ENCODE data around the gene KRT32. TPM values are rescaled to one million over a fixed set of nuclear protein-coding genes. Genes with fewer than 3 reads are reported as not detected.

Gene KRT32
- total RNA-seq, 2 experiments from 2014 or later: not detected

DNA sequence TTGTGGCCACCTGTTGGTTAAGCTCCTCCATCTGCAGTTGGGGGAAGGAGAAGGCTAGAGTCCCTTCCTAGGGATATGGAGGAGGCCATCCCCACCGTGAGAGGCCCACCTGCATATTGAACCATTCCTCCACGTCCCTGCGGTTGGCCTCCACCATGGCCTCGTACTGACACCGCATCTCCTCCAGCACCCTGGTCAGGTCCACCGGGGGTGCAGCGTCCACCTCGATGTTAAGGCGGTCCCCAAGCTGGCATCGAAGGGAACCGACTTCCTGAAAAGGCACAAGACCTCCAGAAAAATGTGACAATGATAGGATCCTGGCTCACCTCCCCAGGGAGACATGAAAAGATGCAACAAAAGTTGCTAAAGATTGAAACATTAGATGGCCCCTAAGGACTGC, 3.0 kb downstream of the KRT32 start:
- POLR2A ChIA-PET: no interaction called here
- Mint-ChIP-seq H3K9me3 (peaks cover 2% of the 10 kb centered on the region), H3K27ac (no peak overlapping the region), H3K4me3 (no peak overlapping the region), H3K36me3 (no peaks in the 10 kb centered on the region), H3K4me1 (no peaks in the 10 kb centered on the region), H3K27me3 (peaks cover 2% of the 10 kb centered on the region)
- ATAC-seq (ENCODE audit: low read depth) (no peak), DNase-seq (no peak)

DNA sequence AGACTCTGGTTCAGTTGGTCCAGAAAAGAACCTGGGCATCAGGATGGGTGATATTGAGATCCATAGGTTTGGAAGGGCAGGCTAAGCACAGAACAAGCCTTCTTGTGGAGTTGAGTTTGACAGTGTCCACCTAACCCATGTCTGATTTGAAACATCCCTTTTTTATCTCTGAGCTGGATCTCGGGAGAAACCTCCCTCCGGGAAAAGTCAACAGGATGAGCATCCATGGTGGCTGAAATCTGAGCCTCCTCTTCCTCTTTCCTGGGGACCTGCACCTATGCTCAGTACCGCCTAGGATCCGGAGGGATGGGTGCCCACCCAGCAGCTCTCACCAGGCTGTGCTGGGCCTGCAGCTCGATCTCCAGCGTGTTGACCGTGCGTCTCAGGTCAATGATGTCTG, 3.4 kb downstream of the KRT32 start:
- H3K4me3 Mint-ChIP-seq: no peak overlapping the region
- no peaks in the 10 kb centered on the region for H3K36me3 Mint-ChIP-seq
- no peaks in the 10 kb centered on the region for H3K4me1 Mint-ChIP-seq
- DNase-seq (no peak), ATAC-seq (ENCODE audit: low read depth) (no peak)
- H3K27ac Mint-ChIP-seq: no peak overlapping the region
- POLR2A ChIA-PET: no interaction called here
- H3K27me3 Mint-ChIP-seq: peaks cover 2% of the 10 kb centered on the region
- peaks cover 2% of the 10 kb centered on the region for H3K9me3 Mint-ChIP-seq

DNA sequence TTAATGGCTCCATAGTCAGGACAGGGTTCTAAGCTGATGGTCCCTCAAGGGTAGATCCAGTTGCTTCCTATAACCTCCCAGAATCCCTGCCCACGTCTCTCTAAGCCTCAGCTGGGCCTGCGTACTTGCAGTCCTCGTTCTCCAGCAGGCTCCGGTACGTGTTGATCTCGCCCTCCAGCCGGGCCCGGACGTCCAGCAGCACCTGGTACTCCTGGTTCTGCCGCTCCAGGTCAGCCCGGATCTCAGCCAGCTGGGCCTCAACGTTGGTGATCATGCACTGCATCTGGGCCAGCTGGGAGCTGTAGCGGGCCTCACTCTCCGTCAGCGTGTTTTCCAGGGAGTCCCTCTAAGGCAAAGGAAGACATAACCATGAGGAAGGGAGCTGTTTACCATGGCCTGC, 4.5 kb downstream of the KRT32 start:
- no peak for ATAC-seq (ENCODE audit: low read depth)
- POLR2A ChIA-PET: no interaction called here
- DNase-seq: no peak
- Mint-ChIP-seq H3K36me3 (no peaks in the 10 kb centered on the region), H3K4me3 (no peak overlapping the region), H3K27ac (no peak overlapping the region), H3K9me3 (no peaks in the 10 kb centered on the region), H3K4me1 (no peaks in the 10 kb centered on the region), H3K27me3 (peaks cover 2% of the 10 kb centered on the region)

DNA sequence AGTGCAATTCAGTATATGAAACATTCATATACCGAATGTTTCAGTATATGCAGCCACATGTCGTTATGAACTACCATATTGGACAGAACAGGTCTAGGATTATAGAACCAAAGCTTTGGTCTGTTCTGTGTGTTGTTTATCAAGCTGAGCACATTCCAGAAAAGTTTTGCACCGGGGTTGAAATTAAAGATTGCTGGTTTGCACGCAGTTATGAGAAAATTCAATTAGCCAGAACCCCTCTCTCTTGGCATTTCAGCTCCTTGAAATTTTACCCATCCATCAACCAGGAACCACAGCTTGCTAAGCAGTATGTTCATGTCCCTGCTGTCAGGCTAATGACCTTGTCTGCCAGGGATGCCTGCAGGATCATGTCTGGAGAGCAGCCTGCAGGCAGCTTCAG, 9.5 kb downstream of the KRT32 start:
- DNase-seq (no peak), ATAC-seq (ENCODE audit: low read depth) (no peak)
- POLR2A ChIA-PET: no interaction called here
- H3K36me3 Mint-ChIP-seq: no peaks in the 10 kb centered on the region
- H3K27me3 Mint-ChIP-seq: peaks cover 2% of the 10 kb centered on the region
- no peak overlapping the region for H3K27ac Mint-ChIP-seq
- H3K9me3 Mint-ChIP-seq: no peaks in the 10 kb centered on the region
- no peak overlapping the region for H3K4me3 Mint-ChIP-seq
- H3K4me1 Mint-ChIP-seq: no peaks in the 10 kb centered on the region

DNA sequence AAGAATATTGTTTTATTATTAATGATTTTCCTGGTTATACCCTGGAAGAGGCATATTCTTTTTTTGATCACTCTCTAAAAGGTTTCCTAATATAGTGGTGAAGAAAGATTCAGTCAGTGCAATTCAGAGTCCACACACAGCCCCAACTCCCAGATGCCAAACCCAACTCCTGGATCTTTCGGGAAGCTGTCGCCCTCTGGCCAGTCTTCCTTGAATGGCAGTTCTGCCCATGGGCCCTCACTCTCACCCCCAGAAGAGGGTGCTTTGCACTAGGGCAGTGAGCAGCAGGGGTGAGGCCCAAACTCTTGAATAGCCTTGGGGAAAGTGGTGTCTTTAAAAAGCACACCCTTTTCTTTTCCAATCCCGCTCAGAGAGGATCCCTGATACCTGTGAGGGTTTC, 11.0 kb downstream of the KRT32 start:
- H3K9me3 Mint-ChIP-seq: no peaks in the 10 kb centered on the region
- H3K27ac Mint-ChIP-seq: no peak overlapping the region
- POLR2A ChIA-PET: no interaction called here
- H3K4me1 Mint-ChIP-seq: no peaks in the 10 kb centered on the region
- no peaks in the 10 kb centered on the region for H3K36me3 Mint-ChIP-seq
- H3K27me3 Mint-ChIP-seq: peaks cover 5% of the 10 kb centered on the region
- no peak overlapping the region for H3K4me3 Mint-ChIP-seq
- ATAC-seq (ENCODE audit: low read depth) (no peak), DNase-seq (no peak)

DNA sequence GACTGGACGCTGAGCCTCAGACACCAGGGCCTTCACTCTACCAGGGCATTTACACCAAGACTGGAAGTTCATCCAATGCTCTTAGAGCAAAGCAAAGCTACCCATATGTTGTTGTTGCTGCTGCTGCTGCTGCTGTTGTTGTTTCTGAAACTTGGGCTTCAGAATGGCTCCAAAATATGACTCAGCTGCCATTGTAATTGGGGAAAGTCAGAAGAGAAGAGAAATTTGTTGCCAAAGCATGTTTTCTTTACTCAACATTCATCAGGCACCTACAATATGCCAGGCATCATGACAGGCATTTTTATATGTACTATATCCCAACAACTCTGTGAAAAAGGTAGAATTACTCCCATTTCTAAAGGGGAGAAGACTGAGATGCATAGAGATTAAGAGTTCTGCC, 11.9 kb downstream of the KRT32 start:
- Mint-ChIP-seq H3K36me3 (no peaks in the 10 kb centered on the region), H3K4me1 (no peaks in the 10 kb centered on the region), H3K4me3 (no peak overlapping the region), H3K27ac (no peak overlapping the region), H3K27me3 (peaks cover 5% of the 10 kb centered on the region), H3K9me3 (no peaks in the 10 kb centered on the region)
- ATAC-seq (ENCODE audit: low read depth): no peak
- DNase-seq: no peak
- POLR2A ChIA-PET: no interaction called here

DNA sequence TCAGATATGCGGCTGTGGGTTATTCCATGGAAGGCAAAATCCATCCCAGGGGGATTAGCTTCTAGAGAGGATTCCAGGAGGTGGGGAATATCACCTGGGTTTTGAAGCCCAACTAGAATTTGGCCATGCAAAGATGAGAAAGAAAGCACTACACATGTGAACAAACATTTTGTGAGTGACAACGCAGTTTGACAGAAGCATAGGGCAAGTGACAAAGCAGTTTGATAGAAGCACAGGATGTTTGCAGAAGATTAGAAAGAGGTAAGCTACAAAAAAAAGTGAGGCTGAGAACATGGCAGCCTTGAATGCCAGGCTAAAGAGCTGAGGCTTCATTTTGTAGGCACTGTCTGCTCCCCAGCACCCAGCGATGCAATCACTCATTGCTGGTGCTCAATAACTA, 14.1 kb downstream of the KRT32 start:
- DNase-seq: no peak
- Mint-ChIP-seq H3K9me3 (no peaks in the 10 kb centered on the region), H3K27me3 (peaks cover 6% of the 10 kb centered on the region), H3K36me3 (no peaks in the 10 kb centered on the region), H3K4me3 (no peak overlapping the region), H3K27ac (no peak overlapping the region), H3K4me1 (no peaks in the 10 kb centered on the region)
- POLR2A ChIA-PET: no interaction called here
- ATAC-seq (ENCODE audit: low read depth): no peak

DNA sequence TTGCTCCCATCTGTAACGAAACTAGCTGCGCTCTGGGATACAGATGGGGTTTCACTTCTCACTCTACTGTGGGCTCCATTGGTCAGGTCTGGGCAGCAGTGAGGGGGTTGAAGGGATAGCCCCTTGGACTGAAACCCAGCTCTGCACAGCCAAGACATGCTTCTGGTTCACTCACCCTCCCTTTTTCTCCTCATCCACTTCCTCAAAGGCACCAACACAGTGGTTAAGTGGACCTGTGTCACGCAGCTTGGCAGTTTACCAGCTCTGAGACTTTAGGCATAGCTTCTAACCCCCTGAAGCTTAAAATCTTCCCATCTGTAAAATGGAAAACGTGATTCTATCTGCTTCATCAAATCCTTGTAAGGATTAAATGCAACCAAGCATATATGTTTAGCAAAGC, 14.9 kb downstream of the KRT32 start:
- no peak for DNase-seq
- Mint-ChIP-seq H3K9me3 (no peaks in the 10 kb centered on the region), H3K36me3 (no peaks in the 10 kb centered on the region), H3K27ac (no peak overlapping the region), H3K27me3 (peaks cover 6% of the 10 kb centered on the region), H3K4me1 (no peaks in the 10 kb centered on the region), H3K4me3 (no peak overlapping the region)
- ATAC-seq (ENCODE audit: low read depth): no peak
- POLR2A ChIA-PET: no interaction called here

DNA sequence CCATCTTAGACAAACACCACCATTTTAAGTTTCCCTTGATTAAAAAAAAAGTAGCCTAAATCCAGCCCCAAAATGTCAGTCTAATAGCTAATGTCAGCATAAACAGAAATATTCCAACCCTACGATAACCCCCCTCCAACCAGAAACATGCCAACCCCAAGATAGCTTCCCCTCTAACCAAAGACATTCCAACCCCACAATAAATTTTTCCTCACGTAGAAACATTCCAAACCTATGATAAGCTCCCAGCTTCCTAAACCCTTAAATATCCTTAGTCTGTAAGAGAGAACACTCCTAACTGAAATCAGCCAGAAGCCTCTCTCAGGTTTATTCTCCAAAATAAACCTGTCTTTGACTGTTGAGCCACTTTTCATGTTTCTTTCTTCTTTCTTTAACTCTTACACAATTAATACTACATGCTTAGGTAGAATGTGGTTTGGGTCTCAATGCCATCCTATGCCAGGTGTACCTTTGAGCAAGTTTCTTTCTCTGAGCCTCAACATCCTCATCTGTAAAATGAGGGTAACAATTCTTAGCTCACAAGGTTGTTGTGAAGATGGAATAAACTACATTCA, 15.9 kb downstream of the KRT32 start:
- DNase-seq (no peak), ATAC-seq (ENCODE audit: low read depth) (no peak)
- Mint-ChIP-seq H3K27me3 (peaks cover 6% of the 10 kb centered on the region), H3K4me3 (no peak overlapping the region), H3K36me3 (no peaks in the 10 kb centered on the region), H3K9me3 (no peaks in the 10 kb centered on the region), H3K4me1 (no peaks in the 10 kb centered on the region), H3K27ac (no peak overlapping the region)
- POLR2A ChIA-PET: no interaction called here

DNA sequence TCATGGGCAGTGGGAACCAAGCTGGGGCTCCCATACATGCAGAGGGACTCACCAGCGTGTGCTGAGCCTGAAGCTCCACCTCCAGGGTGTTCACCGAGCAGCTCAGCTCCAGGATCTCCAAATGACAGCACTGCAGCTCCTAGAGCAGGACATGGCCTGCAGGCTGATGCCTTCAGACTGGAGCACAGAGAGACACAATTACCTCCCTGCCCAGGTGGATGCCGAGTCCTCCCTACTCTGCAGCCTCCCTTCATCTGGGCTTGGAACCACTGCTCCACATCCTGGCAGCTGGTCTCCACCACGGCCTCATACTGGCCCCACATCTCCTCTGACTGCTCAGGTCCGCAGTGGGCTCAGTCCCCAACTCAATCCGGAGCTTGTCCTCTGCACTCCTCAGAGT, 18.2 kb downstream of the KRT32 start:
- POLR2A ChIA-PET: no interaction called here
- no peaks in the 10 kb centered on the region for H3K4me1 Mint-ChIP-seq
- DNase-seq: no peak
- H3K27ac Mint-ChIP-seq: no peak overlapping the region
- peaks cover 6% of the 10 kb centered on the region for H3K27me3 Mint-ChIP-seq
- no peak overlapping the region for H3K4me3 Mint-ChIP-seq
- H3K36me3 Mint-ChIP-seq: no peaks in the 10 kb centered on the region
- no peaks in the 10 kb centered on the region for H3K9me3 Mint-ChIP-seq
- ATAC-seq (ENCODE audit: low read depth): no peak

DNA sequence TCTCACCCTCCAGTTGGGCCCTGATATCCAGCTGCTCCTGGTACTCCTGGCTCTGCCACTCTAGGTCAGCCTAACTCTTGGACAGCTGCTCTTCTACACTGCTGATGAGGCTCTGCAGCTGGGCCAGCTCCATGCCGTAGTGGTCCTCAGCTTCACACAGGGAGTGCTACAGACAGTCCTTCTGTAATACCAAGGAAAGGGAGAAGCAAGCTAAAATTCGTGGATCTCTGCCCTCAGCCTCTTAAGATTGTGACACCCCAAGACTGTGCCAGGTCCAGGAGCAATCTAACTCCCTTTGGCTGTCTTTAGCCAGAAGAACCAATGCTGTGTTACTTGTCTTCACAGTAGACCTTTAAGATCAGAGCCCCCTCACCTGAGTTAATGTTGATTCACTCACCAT, 18.7 kb downstream of the KRT32 start:
- H3K4me3 Mint-ChIP-seq: no peak overlapping the region
- ATAC-seq (ENCODE audit: low read depth) (no peak), DNase-seq (no peak)
- peaks cover 10% of the 10 kb centered on the region for H3K27me3 Mint-ChIP-seq
- H3K27ac Mint-ChIP-seq: no peak overlapping the region
- H3K9me3 Mint-ChIP-seq: no peaks in the 10 kb centered on the region
- no peaks in the 10 kb centered on the region for H3K36me3 Mint-ChIP-seq
- no peaks in the 10 kb centered on the region for H3K4me1 Mint-ChIP-seq
- POLR2A ChIA-PET: no interaction called here

DNA sequence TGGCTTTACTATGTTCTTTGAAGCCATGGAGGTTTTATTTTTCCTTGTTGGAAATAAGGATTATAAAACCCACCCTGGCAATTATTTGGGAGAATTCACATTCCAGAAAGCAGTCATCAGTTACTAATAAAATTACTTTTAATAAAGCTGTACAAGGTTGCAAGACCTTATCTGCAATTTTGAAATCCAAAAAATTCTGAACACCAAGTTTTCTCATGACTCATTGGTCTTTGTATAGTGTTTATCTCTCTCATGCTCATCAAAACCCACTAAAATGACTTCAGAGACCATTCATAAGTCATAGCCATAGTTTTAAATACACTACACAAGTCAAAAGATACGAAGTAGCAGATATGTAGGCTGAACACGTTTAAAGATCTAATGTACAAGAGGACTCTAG, 20.4 kb downstream of the KRT32 start:
- Mint-ChIP-seq H3K4me3 (no peak overlapping the region), H3K9me3 (no peaks in the 10 kb centered on the region), H3K27ac (no peak overlapping the region), H3K27me3 (peaks cover 15% of the 10 kb centered on the region), H3K36me3 (no peaks in the 10 kb centered on the region), H3K4me1 (no peaks in the 10 kb centered on the region)
- DNase-seq (no peak), ATAC-seq (ENCODE audit: low read depth) (no peak)
- POLR2A ChIA-PET: no interaction called here

DNA sequence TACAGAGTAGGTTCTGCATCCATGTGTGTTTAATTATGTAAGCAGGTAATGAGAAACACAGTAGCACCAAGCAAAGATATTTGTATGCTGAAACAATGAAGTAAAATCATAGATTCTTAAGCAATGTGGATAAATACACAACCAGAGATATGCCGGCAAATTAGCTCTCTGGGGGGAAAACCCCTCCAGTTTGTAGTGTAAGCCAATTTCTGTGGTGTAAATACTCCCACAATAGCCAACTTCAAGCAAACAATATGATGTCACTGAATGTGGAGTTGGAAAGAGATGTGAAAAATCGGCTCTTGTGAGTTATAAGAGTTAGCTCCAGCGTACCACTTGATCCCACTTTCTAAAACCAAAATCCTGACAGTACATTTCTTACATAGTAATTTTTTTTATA, 22.5 kb downstream of the KRT32 start:
- Mint-ChIP-seq H3K4me3 (no peak overlapping the region), H3K27ac (no peak overlapping the region), H3K27me3 (peaks cover 13% of the 10 kb centered on the region), H3K9me3 (no peaks in the 10 kb centered on the region), H3K4me1 (no peaks in the 10 kb centered on the region), H3K36me3 (no peaks in the 10 kb centered on the region)
- DNase-seq (no peak), ATAC-seq (ENCODE audit: low read depth) (no peak)
- POLR2A ChIA-PET: no interaction called here

DNA sequence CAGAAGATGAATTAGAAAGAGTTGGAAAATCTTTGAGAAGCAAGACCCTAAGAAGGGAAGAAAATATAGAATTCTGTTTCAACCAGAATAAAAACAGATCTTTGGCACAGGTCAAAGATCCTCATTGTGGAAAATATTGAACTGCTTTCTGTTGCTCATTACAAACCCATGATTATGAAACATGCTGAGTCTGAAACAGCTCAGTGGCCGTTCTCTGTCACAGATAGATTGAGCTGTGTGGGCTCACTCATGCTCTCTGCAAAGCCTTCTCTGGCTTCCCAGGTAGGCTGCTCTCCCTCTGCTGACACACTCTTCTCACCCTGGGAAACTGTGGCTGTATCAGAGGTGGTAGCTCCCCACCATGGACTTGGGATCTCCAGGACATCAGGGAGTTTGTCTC, 23.0 kb downstream of the KRT32 start:
- Mint-ChIP-seq H3K9me3 (no peaks in the 10 kb centered on the region), H3K4me1 (no peaks in the 10 kb centered on the region), H3K27me3 (peaks cover 13% of the 10 kb centered on the region), H3K27ac (no peak overlapping the region), H3K4me3 (no peak overlapping the region), H3K36me3 (no peaks in the 10 kb centered on the region)
- POLR2A ChIA-PET: no interaction called here
- no peak for ATAC-seq (ENCODE audit: low read depth)
- DNase-seq: no peak

DNA sequence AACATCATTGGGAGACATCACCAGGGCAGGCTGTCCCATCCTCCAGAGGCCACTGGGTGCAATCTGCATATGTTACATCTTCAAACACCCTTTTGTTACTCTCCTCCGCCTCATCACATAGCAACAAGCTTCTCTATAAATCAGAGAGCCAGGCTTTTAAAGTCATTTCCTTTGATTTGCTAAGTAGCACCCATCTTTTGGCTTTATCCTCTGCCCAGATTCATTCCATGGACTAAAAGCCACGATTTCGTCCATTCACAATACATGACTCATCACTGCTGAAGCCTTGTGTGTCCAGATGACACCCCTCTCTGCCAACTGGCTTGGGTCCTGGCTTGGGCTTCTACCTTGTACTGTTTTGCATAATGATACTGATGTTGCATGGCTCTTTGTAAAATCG, 24.4 kb downstream of the KRT32 start:
- no peak for ATAC-seq (ENCODE audit: low read depth)
- peaks cover 13% of the 10 kb centered on the region for H3K27me3 Mint-ChIP-seq
- DNase-seq: no peak
- H3K27ac Mint-ChIP-seq: no peak overlapping the region
- H3K9me3 Mint-ChIP-seq: no peaks in the 10 kb centered on the region
- no peaks in the 10 kb centered on the region for H3K36me3 Mint-ChIP-seq
- POLR2A ChIA-PET: interaction anchor here (0.5 kb wide), 1 partner anchor 101 kb away, joined by 3 read pairs; no protein-coding TSS in a partner anchor
- no peaks in the 10 kb centered on the region for H3K4me1 Mint-ChIP-seq
- H3K4me3 Mint-ChIP-seq: no peak overlapping the region
